HCT116 (cell line): Measurements from ENCODE around the gene SND1. TPM values are rescaled to one million over a fixed set of nuclear protein-coding genes. Genes with fewer than 3 reads are reported as not detected.

Source experiments
- ATAC-seq: fragments of 200-7000 bp; cut with Tn5 transposase; 2 replicates; pipeline ENCODE4 v1.9.1; 2020; ENCODE audit warnings: mild to moderate bottlenecking, moderate library complexity
- BruUV-seq: library from RNA; stranded (reverse); fragments of 400-500 nt; replicated peaks from 2 replicates; lab custom pipeline; 2021; lab: Mats Ljungman, UMichigan
- CTCF ChIA-PET: fragments of 300-600 bp; sonication (Branson Sonifier 250); formaldehyde crosslinking; loops from one replicate; lab custom pipeline; 2021; ENCODE audit warnings: antibody characterized with exemption; lab: Charles Lee
- POLR2A ChIA-PET: fragments of 300-600, 350-600 bp; sonication (Branson Sonifier 250); formaldehyde crosslinking; loops from one replicate; lab custom pipeline; 2021; ENCODE audit warnings: antibody characterized with exemption; lab: Charles Lee
- RAD21 ChIA-PET, 2 experiments: fragments of 300-600 bp; sonication (Branson Sonifier 250); formaldehyde crosslinking; loops; one replicate each; lab custom pipeline; 2023; ENCODE audit warnings: low total read pairs in 2 of 2; ENCODE audit not compliant: uncharacterized antibody in 2 of 2, unreplicated experiment in 2 of 2, low non-redundant PET in 1 of 2; lab: Charles Lee
- DNase-seq: peaks from one replicate; pipeline ENCODE4 v3.0.0-alpha.2; 2010; ENCODE audit warnings: low read depth, low spot score
- H2AFZ ChIP-seq: fragments of 200-600 bp; shearing (Covaris generic), sonication (generic); 2 replicates; pipeline ENCODE4 v1.6.1; 2017; ENCODE audit warnings: low read depth, mixed run types, mixed read lengths, antibody characterized with exemption, low read length; ENCODE audit not compliant: poor library complexity, severe bottlenecking
- H3K27ac ChIP-seq: 2 replicates; pipeline ENCODE4 v1.5.1; 2012; ENCODE audit warnings: low read depth, low read length
- H3K27me3 ChIP-seq: fragments of 200-600 bp; sonication (generic); 2 replicates; pipeline ENCODE4 v1.6.1; 2016; ENCODE audit warnings: mixed run types, low read length, mixed read lengths; ENCODE audit not compliant: insufficient read depth
- H3K36me3 ChIP-seq, 2 experiments: fragments of 200-500 bp in 1 of 2; fragments of 200-600 bp in 1 of 2; sonication (Bioruptor generic) in 1 of 2; sonication (generic) in 1 of 2; 2 replicates each; pipeline versions ENCODE4 v1.5.1 to v1.6.1; 2014 to 2016; ENCODE audit warnings: low read length in 2 of 2, inconsistent platforms in 1 of 2, mixed read lengths in 1 of 2, mixed run types in 1 of 2; ENCODE audit not compliant: insufficient read depth in 2 of 2, control insufficient read depth in 1 of 2
- H3K4me1 ChIP-seq, 2 experiments: fragments of 200-600 bp in 1 of 2; sonication (generic) in 1 of 2; 2 replicates each; pipeline versions ENCODE4 v1.5.1 to v1.6.1; 2012 to 2017; ENCODE audit warnings: low read length in 2 of 2, inconsistent platforms in 1 of 2, mild to moderate bottlenecking in 1 of 2, mixed read lengths in 1 of 2, mixed run types in 1 of 2, moderate library complexity in 1 of 2; ENCODE audit not compliant: insufficient read depth in 2 of 2, control insufficient read depth in 1 of 2
- H3K4me2 ChIP-seq: fragments of 200-600 bp; sonication (generic); 2 replicates; pipeline ENCODE4 v1.6.1; 2017; ENCODE audit warnings: mixed run types, low read length, mixed read lengths
- H3K4me3 ChIP-seq, 2 experiments: fragments of 200-600 bp in 1 of 2; sonication (generic) in 1 of 2; replicated peaks in 1 of 2; 2 replicates each; pipeline ENCODE4 v1.5.1; 2011 to 2016; ENCODE audit warnings: low read length in 2 of 2, control low read depth in 1 of 2, low read depth in 1 of 2, mild to moderate bottlenecking in 1 of 2, mixed read lengths in 1 of 2, mixed run types in 1 of 2
- H3K79me2 ChIP-seq: fragments of 200-600 bp; sonication (generic); 2 replicates; pipeline ENCODE4 v1.6.1; 2017; ENCODE audit warnings: mild to moderate bottlenecking, mixed run types, low read length, moderate library complexity, mixed read lengths; ENCODE audit not compliant: insufficient read depth
- H3K9ac ChIP-seq: fragments of 200-600 bp; sonication (generic); 2 replicates; pipeline ENCODE4 v1.6.1; 2016; ENCODE audit warnings: low read length, mixed read lengths
- H3K9me2 ChIP-seq: fragments of 200-600 bp; sonication (generic), shearing (Covaris generic); 2 replicates; pipeline ENCODE4 v1.6.1; 2017; ENCODE audit warnings: mixed run types, mild to moderate bottlenecking, moderate library complexity; ENCODE audit not compliant: insufficient read depth
- H3K9me3 ChIP-seq, 2 experiments: fragments of 200-500 bp in 1 of 2; fragments of 200-600 bp in 1 of 2; sonication (Bioruptor generic) in 1 of 2; sonication (generic) in 1 of 2; 2 replicates each; pipeline ENCODE4 v1.6.1; 2014 to 2017; ENCODE audit warnings: low read length in 2 of 2, mixed read lengths in 2 of 2, inconsistent platforms in 1 of 2, low read depth in 1 of 2, mild to moderate bottlenecking in 1 of 2, mixed run types in 1 of 2, moderate library complexity in 1 of 2; ENCODE audit not compliant: control insufficient read depth in 1 of 2, insufficient read depth in 1 of 2
- H4K20me1 ChIP-seq: fragments of 200-600 bp; sonication (generic), shearing (Covaris generic); 2 replicates; pipeline ENCODE4 v1.6.1; 2017; ENCODE audit warnings: mixed run types, mild to moderate bottlenecking, moderate library complexity; ENCODE audit not compliant: insufficient read depth
- EZH2phosphoT487 ChIP-seq: fragments of 200-600 bp; IDR thresholded peaks from 2 replicates; pipeline ENCODE4 v1.6.1; 2018; ENCODE audit warnings: antibody characterized with exemption, borderline replicate concordance
- FOSL1 ChIP-seq: IDR thresholded peaks from 2 replicates; pipeline ENCODE4 v1.6.1; 2012; ENCODE audit warnings: low read depth
- MAX ChIP-seq: IDR thresholded peaks from 2 replicates; pipeline ENCODE4 v1.6.1; 2012
- REST ChIP-seq: IDR thresholded peaks from 2 replicates; pipeline ENCODE4 v1.6.1; 2012; ENCODE audit warnings: low read depth
- TCF7L2 ChIP-seq: IDR thresholded peaks from 2 replicates; pipeline ENCODE4 v1.7.0; 2011; ENCODE audit warnings: borderline replicate concordance, inconsistent platforms; ENCODE audit not compliant: insufficient read depth, insufficient read length; ENCODE audit errors: extremely low read depth
- YY1 ChIP-seq: IDR thresholded peaks from 2 replicates; pipeline ENCODE4 v1.6.1; 2011; ENCODE audit warnings: low read length, low read depth, moderate library complexity, mild to moderate bottlenecking; ENCODE audit not compliant: insufficient replicate concordance; ENCODE audit errors: extremely low read depth
- ZFX ChIP-seq: fragments of 450-650 bp; IDR thresholded peaks from 2 replicates; pipeline ENCODE4 v1.6.1; 2017
- intact Hi-C: fragments of 100-400 bp; cut with micrococcal nuclease; formaldehyde crosslinking; loops from 2 replicates; pipeline ENCODE4 v1.10.0; 2022
- total RNA-seq: library from RNA; stranded (reverse); gene quantifications from one replicate; pipeline ENCODE4 v1.2.1, GENCODE V29; 2021; ENCODE audit not compliant: unreplicated experiment

SND1 gene
- total RNA-seq, 1 experiment from 2014 or later = 169 TPM

GRCh38 chr7:127632276-127632910 is 19.6 kb upstream of the SND1 start (continued):
- TF ChIP-seq MAX (no peak), FOSL1 (no peak), ZFX (no peak), EZH2phosphoT487 (no peak), REST (no peak), TCF7L2 (no peak)

- CTCF ChIA-PET = no interaction called here
- intact Hi-C loops = no loop called here
- ATAC-seq (no peak), DNase-seq (no peak)
- no peaks in the 10 kb centered on the region for H3K9me3 ChIP-seq
- RAD21 ChIA-PET = no interaction called here
- H3K9ac ChIP-seq = no peak overlapping the region
- H3K4me2 ChIP-seq = no peak overlapping the region
- no peak for TF ChIP-seq YY1
- no peak for TF ChIP-seq MAX
- no peak for TF ChIP-seq TCF7L2
- no peaks in the 10 kb centered on the region for H3K27me3 ChIP-seq
- H4K20me1 ChIP-seq = no peaks in the 10 kb centered on the region
- H3K9me2 ChIP-seq = no peaks in the 10 kb centered on the region
- H3K27ac ChIP-seq = no peak overlapping the region
- no peak overlapping the region for H2AFZ ChIP-seq
- H3K79me2 ChIP-seq = no peaks in the 10 kb centered on the region
- BruUV-seq = no TSS peak
- H3K4me1 ChIP-seq = peaks cover 0 to 8% of the 10 kb centered on the region in 2 experiments; a peak in 2 of 4 replicates
- no peak overlapping the region for H3K4me3 ChIP-seq
- H3K36me3 ChIP-seq = no peaks in the 10 kb centered on the region
- POLR2A ChIA-PET = no interaction called here
Observed at GRCh38 chr7:127635659-127636285, 16.2 kb upstream of the SND1 start.
